Endothelial cell (in vitro differentiated cells): Measurements from ENCODE around the gene TCF20. TPM values are rescaled to one million over a fixed set of nuclear protein-coding genes. Genes with fewer than 3 reads are reported as not detected.

Experiments
- DNase-seq: peaks from one replicate; pipeline ENCODE4 v3.0.0; 2021; ENCODE audit warnings: low spot score
- H3K27ac Mint-ChIP-seq: one replicate; pipeline ENCODE4 v1.8.0; 2021; ENCODE audit warnings: mixed read lengths, inconsistent platforms; ENCODE audit not compliant: unreplicated experiment
- H3K27me3 Mint-ChIP-seq: one replicate; pipeline ENCODE4 v1.8.0; 2021; ENCODE audit warnings: mild to moderate bottlenecking, moderate library complexity, mixed read lengths, inconsistent platforms; ENCODE audit not compliant: unreplicated experiment
- H3K36me3 Mint-ChIP-seq: one replicate; pipeline ENCODE4 v1.8.0; 2021; ENCODE audit warnings: mild to moderate bottlenecking, low read depth, mixed read lengths, inconsistent platforms; ENCODE audit not compliant: unreplicated experiment
- H3K4me1 Mint-ChIP-seq: one replicate; pipeline ENCODE4 v1.8.0; 2021; ENCODE audit warnings: mild to moderate bottlenecking, mixed read lengths, inconsistent platforms; ENCODE audit not compliant: unreplicated experiment
- H3K4me3 Mint-ChIP-seq: one replicate; pipeline ENCODE4 v1.8.0; 2021; ENCODE audit warnings: mild to moderate bottlenecking, mixed read lengths, inconsistent platforms; ENCODE audit not compliant: unreplicated experiment
- H3K9me3 Mint-ChIP-seq: one replicate; pipeline ENCODE4 v1.8.0; 2021; ENCODE audit warnings: mixed read lengths, inconsistent platforms; ENCODE audit not compliant: unreplicated experiment
- total RNA-seq: library from RNA; stranded (reverse); fragmentation: NEBNext Ultra II Directional; extraction: Animal tissue kit (Norgen Biotek cat#: 25700); gene quantifications from one replicate; pipeline ENCODE4 v1.2.1, GENCODE V29; 2021; ENCODE audit not compliant: unreplicated experiment
- TF ChIP-seq, protein P1 (sequence below): fragments of 200-600 bp; sonication (generic); IDR thresholded peaks from one replicate; pipeline ENCODE4 v1.5.0; 2021; ENCODE audit warnings: antibody characterized with exemption; ENCODE audit not compliant: unreplicated experiment

Gene TCF20
- total RNA-seq, 1 donor from 2014 or later, result 63.6 TPM

DNA sequence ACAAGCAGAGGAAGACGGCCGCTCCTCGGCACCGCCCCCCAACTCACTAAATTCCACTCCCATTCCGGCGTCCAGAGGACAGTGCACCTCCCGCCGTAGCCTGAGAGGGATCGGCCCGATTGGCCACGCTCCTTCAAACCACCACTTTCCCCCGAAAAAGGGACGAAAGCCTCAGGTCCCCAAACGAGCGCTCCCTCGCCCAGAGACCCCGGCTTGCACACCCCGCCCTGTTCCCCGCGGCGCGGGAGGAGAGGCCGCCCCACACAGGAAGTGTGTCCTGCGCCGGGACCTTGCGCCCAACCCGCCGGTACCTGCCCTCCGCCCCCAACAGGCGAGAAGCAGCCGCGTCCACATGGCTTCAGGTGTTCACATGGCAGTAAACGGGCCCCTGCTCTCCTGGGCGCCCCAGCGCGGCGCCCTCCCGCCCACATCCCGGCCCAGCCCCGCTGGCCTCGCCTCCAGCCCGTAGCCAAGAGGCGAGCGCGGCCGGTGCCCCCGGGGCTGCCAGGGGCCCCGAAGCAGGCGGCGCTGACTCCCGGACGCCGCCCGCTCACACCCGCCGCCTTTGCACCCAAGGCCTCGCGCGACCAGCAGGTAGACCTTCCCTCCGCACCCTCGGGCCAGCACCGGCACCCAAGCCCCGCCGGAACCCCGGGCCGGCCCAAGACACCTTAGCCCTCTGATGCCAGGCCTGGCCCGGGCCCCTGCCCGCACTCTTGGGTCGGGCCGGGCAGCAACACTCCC, 849 bp downstream of the TCF20 start:
- H3K27me3 Mint-ChIP-seq, result peaks cover 11% of the 10 kb centered on the region
- H3K4me1 Mint-ChIP-seq, result peaks cover 20% of the 10 kb centered on the region
- H3K36me3 Mint-ChIP-seq, result peaks cover 5% of the 10 kb centered on the region
- TF ChIP-seq, protein P1, sequence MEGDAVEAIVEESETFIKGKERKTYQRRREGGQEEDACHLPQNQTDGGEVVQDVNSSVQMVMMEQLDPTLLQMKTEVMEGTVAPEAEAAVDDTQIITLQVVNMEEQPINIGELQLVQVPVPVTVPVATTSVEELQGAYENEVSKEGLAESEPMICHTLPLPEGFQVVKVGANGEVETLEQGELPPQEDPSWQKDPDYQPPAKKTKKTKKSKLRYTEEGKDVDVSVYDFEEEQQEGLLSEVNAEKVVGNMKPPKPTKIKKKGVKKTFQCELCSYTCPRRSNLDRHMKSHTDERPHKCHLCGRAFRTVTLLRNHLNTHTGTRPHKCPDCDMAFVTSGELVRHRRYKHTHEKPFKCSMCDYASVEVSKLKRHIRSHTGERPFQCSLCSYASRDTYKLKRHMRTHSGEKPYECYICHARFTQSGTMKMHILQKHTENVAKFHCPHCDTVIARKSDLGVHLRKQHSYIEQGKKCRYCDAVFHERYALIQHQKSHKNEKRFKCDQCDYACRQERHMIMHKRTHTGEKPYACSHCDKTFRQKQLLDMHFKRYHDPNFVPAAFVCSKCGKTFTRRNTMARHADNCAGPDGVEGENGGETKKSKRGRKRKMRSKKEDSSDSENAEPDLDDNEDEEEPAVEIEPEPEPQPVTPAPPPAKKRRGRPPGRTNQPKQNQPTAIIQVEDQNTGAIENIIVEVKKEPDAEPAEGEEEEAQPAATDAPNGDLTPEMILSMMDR, result no peak
- no peaks in the 10 kb centered on the region for H3K9me3 Mint-ChIP-seq
- DNase-seq, result peak; percentile 52
- H3K4me3 Mint-ChIP-seq, result peak overlapping the region; percentile 97
- peak overlapping the region; percentile 67 for H3K27ac Mint-ChIP-seq

GRCh38 chr22:42268852-42269410, 1.5 kb downstream of the TCF20 start:
- Mint-ChIP-seq H3K27ac (peak overlapping the region; percentile 67), H3K4me1 (peaks cover 18% of the 10 kb centered on the region), H3K27me3 (peaks cover 11% of the 10 kb centered on the region)

GRCh38 chr22:42265321-42265720, 5.1 kb downstream of the TCF20 start:
- no peaks in the 10 kb centered on the region for H3K9me3 Mint-ChIP-seq
- no peak overlapping the region for H3K4me3 Mint-ChIP-seq
- TF ChIP-seq, protein P1, result no peak

More at GRCh38 chr22:42268852-42269410, 1.5 kb downstream of the TCF20 start:
- no peak for DNase-seq
- peaks cover 5% of the 10 kb centered on the region for H3K36me3 Mint-ChIP-seq
- H3K9me3 Mint-ChIP-seq, result no peaks in the 10 kb centered on the region
- TF ChIP-seq, protein P1, result no peak
- H3K4me3 Mint-ChIP-seq, result peak overlapping the region; percentile 97

GRCh38 chr22:42263944-42264343, 6.5 kb downstream of the TCF20 start:
- Mint-ChIP-seq H3K36me3 (peaks cover under 1% of the 10 kb centered on the region), H3K27me3 (peaks cover 1% of the 10 kb centered on the region), H3K27ac (no peak overlapping the region), H3K4me3 (no peak overlapping the region), H3K4me1 (peaks cover 10% of the 10 kb centered on the region), H3K9me3 (no peaks in the 10 kb centered on the region)
- TF ChIP-seq, protein P1, result no peak
- no peak for DNase-seq

More at GRCh38 chr22:42265321-42265720, 5.1 kb downstream of the TCF20 start:
- H3K4me1 Mint-ChIP-seq, result peaks cover 13% of the 10 kb centered on the region
- DNase-seq, result no peak
- peaks cover 6% of the 10 kb centered on the region for H3K27me3 Mint-ChIP-seq
- H3K36me3 Mint-ChIP-seq, result peaks cover 5% of the 10 kb centered on the region
- no peak overlapping the region for H3K27ac Mint-ChIP-seq

DNA sequence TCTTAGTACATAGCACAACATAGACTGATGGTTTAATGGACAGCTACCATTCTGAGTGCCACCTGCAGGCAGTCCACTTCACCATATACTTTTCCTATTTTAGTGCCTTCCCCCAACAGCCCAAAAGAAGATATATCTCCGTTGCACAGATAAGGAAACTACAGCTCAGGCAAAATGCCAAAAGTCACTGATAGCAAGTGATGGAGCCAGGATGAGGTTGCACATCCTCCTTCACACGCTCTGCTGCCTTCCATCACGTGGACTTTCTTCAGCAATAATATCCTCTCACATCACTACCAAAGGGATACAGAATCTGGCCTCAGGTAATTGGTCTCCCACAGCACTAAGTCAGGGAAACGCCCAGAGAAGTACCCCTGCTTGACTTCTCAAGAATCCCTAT, 7.5 kb downstream of the TCF20 start:
- Mint-ChIP-seq H3K27me3 (no peaks in the 10 kb centered on the region), H3K4me3 (no peak overlapping the region), H3K4me1 (peaks cover 11% of the 10 kb centered on the region), H3K36me3 (no peaks in the 10 kb centered on the region), H3K27ac (no peak overlapping the region), H3K9me3 (no peaks in the 10 kb centered on the region)
- TF ChIP-seq, protein P1, result no peak
- no peak for DNase-seq
